Raji (cell line): Measurements from ENCODE around the gene ORMDL2.

Experiments
- POLR2A ChIP-seq: IDR thresholded peaks from 2 replicates; pipeline ENCODE4 v1.6.1; 2011; ENCODE audit warnings: low read depth, low read length, control low read depth; ENCODE audit not compliant: insufficient read depth

ORMDL2 gene

GRCh38 chr12:55842681-55843429 is 25.0 kb downstream of the ORMDL2 start, which contains the start of gene MMP19:
Gene MMP19, minus strand, starts transcription at chr12:55842936. Its CDS starts 106 bp downstream, at chr12:55842830.
- no peak for TF ChIP-seq POLR2A

GRCh38 chr12:55843431-55843830 is 25.6 kb downstream of the ORMDL2 start:
- no peak for TF ChIP-seq POLR2A

GRCh38 chr12:55844961-55845360 is 27.1 kb downstream of the ORMDL2 start:
- TF ChIP-seq POLR2A, result no peak

DNA sequence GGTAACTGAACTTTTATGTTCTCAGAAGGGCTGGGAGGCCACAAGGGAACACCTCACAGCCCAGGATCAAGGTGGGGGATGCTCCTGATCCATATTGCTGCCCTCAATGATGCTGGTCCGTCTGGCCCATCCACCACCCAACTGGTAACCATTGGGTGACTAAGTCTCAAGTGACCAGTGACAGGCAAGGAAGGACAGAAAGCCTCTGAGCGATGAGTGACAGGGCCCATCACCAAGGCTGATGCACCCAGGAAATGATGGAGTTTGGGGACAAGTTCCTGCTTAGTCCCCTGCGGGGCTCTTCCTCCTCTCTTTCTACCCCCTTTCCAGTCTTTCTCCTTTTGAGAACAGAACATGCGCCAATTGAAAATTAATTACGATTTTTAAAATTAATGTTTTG is 27.5 kb downstream of the ORMDL2 start:
- TF ChIP-seq POLR2A, result no peak

- TF ChIP-seq POLR2A, result no peak
Measured at GRCh38 chr12:55845785-55846496, 28.1 kb downstream of the ORMDL2 start.

DNA sequence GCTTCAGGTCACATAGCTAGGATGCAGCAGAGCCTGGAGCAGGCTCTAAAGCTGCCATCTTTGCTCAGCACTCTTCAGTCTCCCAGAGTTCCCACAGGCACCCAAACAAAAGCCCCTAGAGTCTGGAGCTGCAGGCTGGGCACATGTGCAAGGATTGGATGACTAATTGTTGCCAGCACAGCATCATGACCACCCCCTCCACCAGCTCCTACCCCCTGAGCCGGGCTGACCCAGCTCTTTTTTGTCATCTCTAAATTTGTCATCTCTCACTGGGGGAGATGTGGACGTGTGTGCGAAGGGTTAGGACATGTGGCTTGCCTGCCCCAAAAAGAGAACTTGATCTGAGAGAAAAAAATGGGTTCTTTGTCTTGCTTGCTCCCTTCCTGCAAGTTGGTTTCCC is 29.2 kb downstream of the ORMDL2 start:
- no peak for TF ChIP-seq POLR2A

- TF ChIP-seq POLR2A, result no peak
Measured at GRCh38 chr12:55847603-55848291, 29.9 kb downstream of the ORMDL2 start.

GRCh38 chr12:55849616-55850343 is 31.9 kb downstream of the ORMDL2 start:
- no peak for TF ChIP-seq POLR2A

- TF ChIP-seq POLR2A, result no peak
Measured at GRCh38 chr12:55850401-55850800, 32.6 kb downstream of the ORMDL2 start.

- TF ChIP-seq POLR2A, result no peak
Measured at GRCh38 chr12:55850893-55851292, 33.1 kb downstream of the ORMDL2 start.

DNA sequence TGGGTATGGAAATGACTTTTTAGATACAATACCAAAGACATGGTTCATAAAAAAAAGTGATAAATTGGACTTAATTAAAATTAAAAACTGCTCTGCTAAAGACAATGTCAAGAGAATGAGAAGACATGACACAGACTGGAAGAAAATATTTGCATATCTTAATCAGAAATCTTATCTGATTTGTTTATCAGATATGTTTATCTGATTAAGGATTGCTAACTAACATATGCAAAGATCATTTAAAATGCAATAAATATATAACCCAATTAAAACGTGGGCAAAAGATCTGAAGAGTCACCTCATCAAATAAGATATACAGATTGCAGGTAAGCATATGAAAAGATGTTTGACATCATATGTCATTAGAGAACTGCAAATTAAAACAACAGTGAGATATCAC is 34.9 kb downstream of the ORMDL2 start:
- no peak for TF ChIP-seq POLR2A

DNA sequence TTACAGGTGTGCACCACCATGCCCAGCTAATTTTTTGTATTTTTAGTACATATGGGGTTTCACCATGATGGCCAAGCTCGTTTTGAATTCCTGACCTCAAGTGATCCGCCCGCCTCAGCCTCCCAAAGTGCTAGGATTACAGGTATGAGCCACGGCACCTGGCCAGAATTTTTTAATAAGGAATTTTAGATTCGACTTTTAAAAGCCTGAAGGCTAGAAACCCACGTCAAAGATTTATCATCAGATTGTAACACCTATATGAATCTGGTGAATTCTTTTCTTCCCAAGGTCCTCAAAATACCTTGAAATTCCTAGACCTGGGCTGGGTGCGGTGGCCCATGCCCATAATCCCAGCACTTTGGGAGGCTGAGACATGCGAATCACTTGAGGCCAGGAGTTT is 43.6 kb downstream of the ORMDL2 start:
- no peak for TF ChIP-seq POLR2A

- TF ChIP-seq POLR2A, result no peak
Measured at GRCh38 chr12:55861871-55862270, 44.0 kb downstream of the ORMDL2 start.

DNA sequence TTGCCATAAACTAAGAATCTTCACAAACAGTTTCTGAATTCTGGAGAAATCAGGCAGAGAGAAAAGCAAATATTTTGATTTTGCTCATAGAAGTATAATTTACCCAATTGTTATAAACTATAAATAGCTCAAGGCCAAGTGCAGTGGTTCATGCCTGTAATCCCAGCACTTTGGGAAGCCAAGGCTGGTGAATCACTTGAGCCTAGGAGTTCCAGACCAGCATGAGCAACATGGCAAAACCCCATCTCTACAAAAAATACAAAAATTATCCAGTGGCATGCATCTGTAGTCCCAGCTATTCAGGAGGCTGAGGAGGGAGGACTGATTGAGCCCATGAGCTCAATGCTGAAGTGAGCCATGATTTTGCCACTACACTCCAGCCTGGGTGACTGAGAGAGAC is 44.4 kb downstream of the ORMDL2 start:
- TF ChIP-seq POLR2A, result no peak

GRCh38 chr12:55865327-55865726 is 47.5 kb downstream of the ORMDL2 start:
- TF ChIP-seq POLR2A, result no peak
